ENCODE data around the gene SCTR. TPM values are rescaled to one million over a fixed set of nuclear protein-coding genes. Genes with fewer than 3 reads are reported as not detected.

Gene SCTR
- total and polyA plus RNA-seq, 2 of the 13 experiments (the other 11 are each of a cell fraction or from before 2014, with no cell fraction given) = not detected

GRCh38 chr2:119425620-119426395 is 98.5 kb downstream of the SCTR start (continued):
- TF ChIP-seq ZBED4 (CRISPR knock-in tag; IDR thresholded peaks at IDR 0.05; ENCODE audit: borderline replicate concordance) (peak; percentile 57; the same call in 1 of the 2 replicates), KDM3A (CRISPR knock-in tag; IDR thresholded peaks at IDR 0.05; ENCODE audit: low read depth) (peak; percentile 64; the same call in 1 of the 2 replicates), TOE1 (CRISPR knock-in tag; IDR thresholded peaks at IDR 0.05) (no peak), ZNF350 (CRISPR knock-in tag; IDR thresholded peaks at IDR 0.05; ENCODE audit: borderline replicate concordance, low read depth) (peak; percentile 21; the same call in 1 of the 2 replicates), ZNF652 (CRISPR knock-in tag; IDR thresholded peaks at IDR 0.05; ENCODE audit: borderline replicate concordance, low read depth) (peak; percentile 64; the same call in 1 of the 2 replicates), PBX2 (CRISPR knock-in tag; IDR thresholded peaks at IDR 0.05) (peak; percentile 58), HNF4A (CRISPR knock-in tag; IDR thresholded peaks at IDR 0.05) (peak; percentile 82), ZNF142 (CRISPR knock-in tag; IDR thresholded peaks at IDR 0.05) (0 out of 2 replicates have a peak, but pooled peaks have one; percentile 46), NCOR1 (IDR thresholded peaks at IDR 0.05; ENCODE audit: borderline replicate concordance, low read length) (peak; percentile 93), ZSCAN5A (CRISPR knock-in tag; IDR thresholded peaks at IDR 0.05; ENCODE audit: borderline replicate concordance) (no peak), KDM6A (CRISPR knock-in tag; IDR thresholded peaks at IDR 0.05; ENCODE audit: low read depth) (peak; percentile 97), JUN (CRISPR knock-in tag; IDR thresholded peaks at IDR 0.05) (0 out of 2 replicates have a peak, but pooled peaks have one; percentile 37), ATF4 (CRISPR knock-in tag; IDR thresholded peaks at IDR 0.05) (no peak), ZNF607 (CRISPR knock-in tag; IDR thresholded peaks at IDR 0.05; ENCODE audit: borderline replicate concordance) (no peak)
